SHP77 treated with DMSO at 0.1 percent for 48 hours (cell line): Measurements from ENCODE around the gene CCDC89.
A peak's percentile ranks its signal among the peaks of the same experiment; 100 is the strongest.
"Not testable (repeated sequence)": the region's sequence is repeated elsewhere in the genome, so short reads cannot be mapped to it uniquely, and the experiment has no call there.

ENCODE experiments used
- DNase-seq: peaks from one replicate; lab custom pipeline; 2025; lab: John Stamatoyannopoulos, UW

Gene CCDC89

DNA sequence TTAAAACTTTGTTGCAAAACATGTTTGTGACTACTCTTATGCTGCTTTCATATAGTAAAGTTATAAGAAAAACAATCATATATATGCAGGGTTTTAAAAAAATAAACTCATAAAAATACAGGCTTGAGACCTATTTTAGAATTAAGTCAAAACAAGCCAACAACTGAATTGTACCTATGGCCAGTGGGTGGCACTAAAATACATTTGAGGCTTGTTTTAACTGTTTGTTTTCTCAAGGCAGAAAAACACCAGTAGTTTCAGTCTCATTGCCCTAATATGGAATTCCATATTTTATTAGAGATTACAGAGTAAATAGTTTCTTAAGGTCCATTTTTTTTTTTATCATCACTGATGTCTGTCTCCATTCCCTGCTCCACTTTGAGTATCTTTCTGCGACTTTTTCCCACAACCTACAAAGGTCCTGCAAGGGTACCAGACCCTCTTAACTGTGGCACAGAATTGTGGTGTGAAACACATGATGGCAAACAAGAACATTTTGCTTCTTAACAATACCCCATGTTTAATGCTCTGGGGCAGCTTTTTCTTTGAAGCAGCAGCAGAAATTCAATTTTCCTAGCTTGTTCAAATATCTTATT is 8.5 kb upstream of the CCDC89 start:
- peak; percentile 17 for DNase-seq

DNA sequence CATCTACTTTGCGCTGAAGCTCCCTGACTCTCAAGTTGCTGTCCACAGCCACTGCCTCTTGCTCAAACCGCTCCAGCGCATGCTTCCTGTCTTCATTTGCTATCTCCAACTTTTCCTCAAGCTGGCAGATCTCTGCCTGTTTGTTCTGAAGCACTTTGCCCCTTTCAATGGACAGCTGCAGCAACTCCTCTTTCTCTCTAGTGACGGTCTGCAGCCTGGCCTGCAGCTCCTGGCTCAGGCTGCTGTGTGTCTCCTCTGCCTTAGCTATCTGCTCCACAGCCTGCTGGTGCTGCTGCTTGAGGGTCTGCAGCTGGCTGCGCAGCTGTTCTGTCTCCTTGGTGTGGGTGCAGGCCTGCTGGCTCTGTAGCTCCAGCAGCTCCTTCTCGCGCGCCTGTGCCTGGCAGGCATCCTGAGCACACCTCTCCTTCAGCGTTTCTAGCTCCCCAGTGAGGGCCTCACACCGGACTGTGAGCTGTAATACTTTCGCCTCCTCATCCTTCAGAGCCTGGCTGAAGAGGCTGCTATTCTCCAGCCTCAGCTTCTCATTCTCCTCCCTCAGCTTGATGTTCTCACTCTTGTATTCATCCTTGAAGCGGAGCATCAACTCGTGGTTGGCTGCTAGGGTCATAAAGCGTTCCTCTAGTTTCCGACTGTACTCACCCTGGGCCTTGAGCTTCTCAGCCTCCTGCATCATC is 723 bp downstream of the CCDC89 start:
- DNase-seq, result peak; percentile 46

DNA sequence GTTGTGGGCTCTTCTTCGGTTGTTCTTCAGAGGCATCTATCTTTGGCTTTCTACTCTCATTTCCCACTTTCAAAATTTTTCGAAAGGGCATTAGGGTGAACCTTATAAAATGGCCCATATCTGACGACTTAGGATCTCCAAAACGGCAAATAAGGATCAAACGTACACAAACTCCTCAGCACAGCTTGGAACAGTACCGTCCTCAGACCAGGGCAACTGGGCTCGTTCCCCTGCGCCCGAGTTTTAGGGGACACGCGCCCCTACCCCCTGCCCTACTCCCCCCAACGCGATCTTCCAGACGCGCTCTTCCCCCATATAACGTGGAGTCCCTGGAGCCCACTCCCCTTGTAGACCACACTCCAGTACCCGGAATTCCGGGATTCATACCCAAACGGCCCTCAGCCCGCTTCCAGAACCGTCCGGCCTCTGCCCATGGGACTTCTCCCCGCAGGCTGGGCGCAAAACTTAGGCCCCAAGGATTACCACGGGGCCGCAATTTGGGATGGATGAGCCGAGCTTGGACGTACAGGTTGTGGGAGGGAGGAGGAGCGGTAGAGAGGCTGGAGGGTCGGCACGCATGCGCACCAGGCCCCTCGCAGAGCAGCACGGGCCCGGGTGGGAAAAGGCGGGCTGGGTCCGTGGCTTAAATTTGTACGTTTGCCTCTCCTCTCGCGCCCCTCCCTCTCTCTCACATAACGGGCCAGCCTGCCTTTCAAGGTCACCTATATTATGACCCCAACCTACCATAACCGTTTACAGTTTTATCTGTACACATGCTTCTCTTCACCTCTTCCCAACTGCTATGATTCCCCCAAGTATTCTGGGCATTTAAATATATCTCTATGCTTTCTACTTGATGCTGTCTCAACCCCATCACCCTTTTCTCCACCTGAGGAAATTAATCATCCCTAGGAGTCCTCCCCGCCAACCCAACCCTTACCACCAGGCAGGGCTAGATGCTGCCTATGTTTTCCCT is 3.4 kb downstream of the CCDC89 start:
- peak; percentile 65 for DNase-seq

DNA sequence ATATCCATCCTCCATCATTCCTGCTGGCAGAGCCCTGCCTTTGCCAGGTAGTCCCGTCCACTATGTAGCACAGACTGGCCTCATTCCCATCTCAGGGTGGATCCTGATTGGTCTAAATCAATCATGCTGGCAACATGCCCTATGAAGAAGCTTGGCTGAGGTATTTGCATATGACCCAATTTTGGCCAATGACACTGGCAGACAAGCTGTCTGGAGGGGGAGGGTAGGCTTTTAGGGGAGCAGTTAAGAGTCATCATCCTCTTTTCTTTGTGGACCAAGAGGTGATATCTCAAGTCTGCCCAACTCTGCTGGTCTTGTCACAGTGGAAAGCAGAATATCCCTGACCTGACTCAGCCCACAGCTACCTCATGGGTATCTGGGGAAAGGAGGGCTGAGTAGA is 5.1 kb downstream of the CCDC89 start:
- no peak for DNase-seq

DNA sequence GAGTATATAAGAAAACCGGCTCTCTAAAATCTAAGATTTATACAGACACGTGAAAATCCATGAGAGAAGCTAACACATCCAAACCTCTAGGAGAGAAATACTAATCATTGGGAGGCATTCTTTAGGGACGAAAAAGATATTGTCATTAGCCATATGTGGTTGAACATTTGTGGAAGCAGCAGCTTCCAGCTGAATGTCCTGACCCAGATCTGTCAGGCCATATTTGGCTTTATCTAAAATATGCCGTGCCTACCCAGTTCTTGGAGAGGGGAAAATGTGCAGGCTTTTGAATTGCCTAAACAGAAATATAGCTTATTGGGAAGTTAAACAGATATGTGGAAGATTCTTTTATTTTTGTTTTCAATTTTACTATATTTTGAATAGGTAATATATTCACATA is 6.4 kb downstream of the CCDC89 start:
- DNase-seq, result no peak

DNA sequence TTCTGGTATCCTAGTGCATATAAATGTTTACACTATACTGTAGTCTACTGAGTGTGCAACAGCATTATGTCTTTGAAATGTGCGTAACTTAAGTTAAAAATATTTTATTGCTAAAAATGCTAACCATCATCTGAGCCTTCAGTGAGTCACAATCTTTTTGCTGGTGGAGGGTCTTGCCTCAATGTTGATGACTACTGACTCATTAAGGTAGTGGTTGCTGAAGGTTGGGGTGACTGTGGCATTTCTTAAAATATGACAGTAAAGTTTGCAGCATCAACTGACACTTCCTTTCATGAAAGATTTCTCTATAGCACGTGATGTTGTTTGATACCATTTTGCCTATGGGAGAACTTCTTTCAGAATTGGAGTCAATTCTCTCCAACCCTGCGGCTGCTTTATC is 12.6 kb downstream of the CCDC89 start:
- no peak for DNase-seq

DNA sequence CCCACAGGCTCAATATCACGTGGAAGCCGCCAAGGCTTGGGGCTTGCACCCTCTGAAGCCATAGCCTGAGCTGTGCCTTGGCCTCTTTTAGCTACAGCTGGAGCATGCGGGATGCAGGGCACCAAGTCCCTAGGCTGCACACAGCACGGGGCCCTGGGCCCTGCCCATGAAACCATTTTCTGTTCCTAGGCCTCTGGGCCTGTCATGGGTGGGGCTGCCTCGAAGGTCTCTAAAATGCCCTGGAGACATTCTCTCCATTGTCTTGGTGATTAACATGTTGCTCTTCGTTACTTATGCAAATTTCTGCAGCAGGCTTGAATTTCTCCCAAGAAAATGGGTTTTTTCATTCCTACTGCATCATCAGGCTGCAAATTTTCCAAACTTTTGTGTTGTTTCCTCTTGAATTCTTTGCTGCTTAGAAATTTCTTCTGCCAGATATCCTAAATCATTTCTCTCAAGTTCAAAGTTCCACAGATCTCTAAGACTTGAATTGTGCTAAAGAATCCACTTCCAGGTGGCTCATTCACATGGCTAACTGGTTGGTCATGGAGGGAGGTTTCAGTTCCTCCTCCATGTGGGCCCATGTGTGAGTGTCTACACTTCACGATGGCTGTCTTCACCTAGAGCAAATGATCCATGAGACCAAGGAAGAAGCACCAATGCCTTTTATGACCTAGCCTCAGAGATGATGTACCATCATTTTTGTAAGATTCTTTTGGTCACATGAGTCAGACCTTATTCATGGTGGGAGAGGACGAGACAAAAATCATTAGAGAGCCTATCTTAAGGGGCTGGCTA is 13.7 kb downstream of the CCDC89 start:
- no peak for DNase-seq

DNA sequence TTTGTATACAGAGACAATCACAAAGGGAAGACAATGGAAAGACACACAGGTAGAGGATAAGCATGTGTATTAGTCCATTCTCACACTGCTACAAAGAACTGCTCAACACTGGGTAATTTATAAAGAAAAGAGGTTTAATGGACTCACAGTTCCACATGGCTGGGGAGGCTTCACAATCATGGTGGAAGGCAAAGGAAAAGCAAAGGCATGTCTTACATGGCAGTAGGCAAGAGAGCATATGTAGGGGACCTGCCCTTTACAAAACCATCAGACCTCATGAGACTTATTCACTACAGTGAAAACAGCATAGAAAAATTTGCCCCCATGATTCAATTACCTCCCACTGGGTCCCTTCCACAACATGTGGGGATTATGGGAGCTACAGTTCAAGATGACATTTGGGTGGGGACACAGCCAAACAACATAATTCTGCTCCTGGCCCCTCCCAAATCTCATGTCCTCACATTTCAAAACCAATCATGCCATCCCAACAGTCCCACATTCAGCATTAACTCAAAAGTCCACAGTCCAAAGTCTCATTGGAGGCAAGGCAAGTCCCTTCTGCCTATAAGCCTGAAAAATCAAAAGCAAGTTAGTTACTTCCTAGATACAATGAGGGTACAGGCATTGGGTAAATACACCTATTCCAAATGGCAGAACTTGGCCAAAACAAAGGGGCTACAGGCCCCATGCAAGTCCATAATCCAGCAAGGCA is 14.9 kb downstream of the CCDC89 start:
- DNase-seq, result not testable (repeated sequence)

DNA sequence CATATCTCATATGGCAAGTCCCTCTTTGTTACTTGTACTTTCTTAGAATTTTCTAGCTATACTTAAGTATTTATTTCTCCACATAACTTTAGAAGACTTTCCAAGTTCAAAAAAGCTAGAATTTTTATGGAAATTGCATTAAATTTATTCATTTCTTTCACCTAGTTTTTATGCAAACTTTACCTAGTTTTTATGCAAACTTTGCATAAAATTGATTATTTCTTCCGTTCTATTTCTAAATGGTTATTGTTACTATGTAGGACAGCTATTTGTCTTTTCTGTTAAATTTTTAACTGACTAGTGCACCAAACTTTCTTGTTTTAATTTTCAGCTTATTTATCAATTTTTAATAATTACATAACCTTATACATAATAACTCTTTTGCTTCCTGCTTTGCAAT is 17.8 kb downstream of the CCDC89 start:
- no peak for DNase-seq

DNA sequence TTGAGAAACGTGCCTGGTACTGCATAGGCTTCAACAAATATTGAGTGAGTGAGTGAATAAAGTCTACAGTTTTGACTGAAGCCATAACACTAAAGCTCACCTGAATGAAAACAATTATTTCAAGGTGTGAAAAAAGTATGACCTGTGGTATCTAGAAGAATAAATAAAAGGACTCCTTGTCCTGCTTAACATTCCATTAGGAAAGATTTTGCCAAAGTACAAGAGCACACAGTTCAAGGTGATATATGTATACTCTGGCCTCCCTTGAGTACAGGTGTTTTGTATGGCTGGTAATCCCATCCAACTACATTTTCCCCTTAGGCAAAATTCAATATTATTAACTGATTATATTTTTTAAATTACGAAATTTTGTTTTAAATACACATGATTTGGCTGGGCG is 19.3 kb downstream of the CCDC89 start:
- no peak for DNase-seq

DNA sequence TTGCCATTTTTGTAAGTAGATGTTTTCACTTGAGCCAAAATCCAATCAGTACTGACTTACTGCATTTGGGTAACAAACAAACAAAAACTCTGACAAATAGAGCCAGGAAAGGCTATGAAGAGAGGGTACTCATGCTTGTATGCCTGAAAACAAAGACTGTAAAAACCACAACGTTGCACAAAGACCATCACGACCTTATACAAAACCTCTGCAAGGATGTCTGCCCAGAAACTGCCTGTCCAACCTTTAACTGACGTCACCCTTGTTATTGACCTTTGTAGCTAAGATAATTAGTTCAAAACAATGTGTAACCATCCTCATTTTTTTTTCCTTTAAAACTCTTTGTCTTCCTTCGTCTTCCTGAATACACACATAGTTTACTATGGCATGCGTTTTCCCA is 20.3 kb downstream of the CCDC89 start:
- no peak for DNase-seq

DNA sequence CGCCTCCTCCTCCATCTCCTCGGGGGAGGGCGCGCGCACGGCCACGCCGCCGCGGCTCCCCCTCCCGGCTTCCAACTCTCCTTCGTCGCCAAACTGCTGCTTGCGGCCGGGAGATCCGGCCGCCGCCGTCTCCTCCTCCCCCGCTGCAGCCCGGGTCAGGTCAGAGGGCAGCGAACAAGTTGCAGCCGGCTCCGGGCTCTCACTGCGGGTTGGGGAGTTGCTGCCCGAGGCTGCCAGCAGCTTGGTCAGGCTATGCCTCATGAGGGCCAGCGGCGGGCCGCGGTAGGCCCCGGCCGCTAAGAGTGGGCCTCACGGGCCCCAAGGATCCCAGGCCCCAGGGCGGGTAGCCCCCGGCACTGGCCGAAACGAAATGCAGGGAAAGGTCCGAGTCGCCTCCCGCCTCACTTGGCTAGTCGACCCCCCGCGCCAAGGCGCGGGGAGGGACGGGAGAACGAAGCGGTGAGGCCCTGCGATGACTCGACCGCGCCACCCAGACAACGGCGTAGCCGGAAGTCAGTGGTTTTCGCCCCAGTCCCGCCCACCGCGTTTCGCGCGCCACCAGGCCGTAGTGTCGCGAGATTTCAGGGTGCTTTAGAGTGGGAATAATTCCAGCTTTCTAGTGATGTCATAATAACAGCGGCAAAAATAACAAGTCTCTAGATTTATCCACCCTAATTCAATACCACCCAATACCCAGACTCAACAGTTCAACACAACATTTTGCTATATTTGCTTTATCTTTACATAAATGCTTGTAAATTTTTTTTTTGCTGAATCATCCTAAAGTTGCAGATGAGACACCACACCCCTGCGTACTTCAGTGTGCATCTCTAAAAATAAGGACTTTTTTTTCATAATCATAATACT is 21.1 kb downstream of the CCDC89 start, which contains the start of gene CREBZF:
Gene CREBZF (minus strand): TSS at position 515 of the 867 bp plus-strand sequence. CDS start 254 bp downstream, at position 261.
- peak; percentile 79 for DNase-seq

DNA sequence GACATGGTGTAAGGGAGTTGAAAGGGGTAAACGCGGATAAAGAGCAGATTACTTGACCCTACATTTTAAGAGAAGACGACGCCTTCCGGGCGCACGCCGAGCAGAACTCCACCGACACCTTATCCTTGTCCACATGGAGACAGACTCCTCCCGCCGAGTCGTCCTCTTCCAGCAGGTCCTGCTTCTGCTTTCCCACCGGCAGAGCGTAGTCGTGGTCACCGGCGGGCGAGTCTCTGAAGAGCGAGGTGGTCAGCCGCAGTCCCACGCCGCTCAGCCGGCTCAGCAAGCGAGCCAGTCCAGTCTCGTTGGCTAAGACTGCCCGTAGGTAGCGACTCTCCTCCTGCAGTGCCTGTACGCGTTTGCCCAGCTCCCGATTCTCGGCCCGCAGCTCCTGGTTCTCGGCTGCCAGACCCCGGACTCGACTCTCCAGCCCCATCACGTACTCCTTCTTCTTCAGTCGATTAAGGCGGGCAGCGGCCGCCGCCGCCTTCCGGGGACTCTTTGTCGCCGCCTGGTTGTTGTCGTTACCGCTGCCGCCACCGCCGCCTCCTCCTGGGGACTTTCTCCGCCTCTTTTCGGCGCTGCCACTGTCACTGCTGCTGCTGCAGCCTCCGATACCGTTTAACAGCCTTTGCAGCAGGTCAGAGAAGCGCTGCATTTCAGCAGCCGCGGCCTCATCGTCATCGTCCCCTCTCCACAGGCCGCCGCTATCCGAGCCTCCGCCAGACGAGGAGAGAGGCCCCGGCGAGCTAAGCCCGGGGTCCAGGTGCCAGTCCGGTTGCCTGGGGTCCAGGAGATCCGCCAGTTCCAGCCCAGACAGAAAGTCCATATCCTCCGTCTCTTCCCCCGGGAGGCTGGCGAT is 22.0 kb downstream of the CCDC89 start:
- DNase-seq, result no peak

DNA sequence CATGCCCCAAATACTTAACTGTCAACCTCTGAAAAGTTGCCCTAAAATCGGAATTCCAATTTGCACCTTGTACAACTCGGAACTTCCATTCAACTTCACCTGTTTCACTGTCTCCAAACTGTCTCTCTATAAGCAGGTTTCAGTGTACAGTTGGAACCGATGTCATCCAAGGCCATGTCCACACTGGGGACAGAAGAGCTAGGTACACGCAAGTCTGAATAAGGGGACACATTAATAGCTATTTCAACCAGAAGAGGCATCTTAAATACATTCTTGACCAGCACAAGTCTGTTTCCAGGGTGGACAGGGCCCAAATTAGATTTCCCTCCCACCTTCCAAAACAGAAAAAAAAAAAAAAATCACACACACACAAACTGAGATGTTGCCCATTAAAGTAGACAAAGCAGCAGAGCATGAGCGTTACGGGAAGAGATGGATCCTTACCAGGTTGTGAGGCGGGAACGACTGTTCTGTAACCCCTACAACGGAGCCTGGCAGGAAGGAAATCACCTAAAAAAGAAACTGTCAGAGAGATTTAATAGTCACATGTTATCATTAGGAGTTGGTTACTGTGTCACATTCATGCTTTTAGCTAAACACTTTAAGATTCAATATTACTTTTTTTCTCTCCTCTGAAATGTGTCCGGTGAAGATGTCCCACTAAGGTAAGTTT is 22.8 kb downstream of the CCDC89 start:
- no peak for DNase-seq

DNA sequence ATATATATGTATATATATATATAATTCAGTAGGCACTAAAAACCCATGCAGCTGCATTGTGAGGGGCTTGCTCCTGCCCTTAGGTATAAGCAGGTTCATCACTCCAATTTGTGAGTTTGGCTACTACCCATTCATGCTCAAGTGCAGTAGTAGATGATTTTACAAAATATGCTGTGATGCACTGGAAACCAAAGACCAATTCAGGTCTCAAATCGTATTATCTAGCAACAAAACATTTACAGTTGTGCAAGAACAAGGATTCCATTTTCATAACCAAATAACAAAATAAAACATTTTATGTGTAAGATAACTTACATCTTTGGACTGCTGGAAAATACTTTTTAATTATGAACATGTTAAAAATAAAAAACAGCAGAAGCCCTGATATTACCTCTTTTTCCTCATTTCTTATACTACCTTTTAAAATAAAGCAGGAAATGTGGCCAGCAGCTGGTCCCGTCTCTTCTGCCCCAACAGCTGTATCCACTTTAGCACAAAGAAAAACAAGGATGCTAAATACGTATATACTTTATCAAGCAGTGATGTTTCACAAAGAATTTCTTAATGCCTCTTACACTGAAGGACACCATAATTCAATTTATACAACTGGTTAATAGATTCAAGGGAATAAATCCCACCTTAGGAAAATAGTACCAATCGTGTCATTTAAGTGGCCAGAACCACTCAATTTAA is 23.9 kb downstream of the CCDC89 start:
- DNase-seq, result no peak

DNA sequence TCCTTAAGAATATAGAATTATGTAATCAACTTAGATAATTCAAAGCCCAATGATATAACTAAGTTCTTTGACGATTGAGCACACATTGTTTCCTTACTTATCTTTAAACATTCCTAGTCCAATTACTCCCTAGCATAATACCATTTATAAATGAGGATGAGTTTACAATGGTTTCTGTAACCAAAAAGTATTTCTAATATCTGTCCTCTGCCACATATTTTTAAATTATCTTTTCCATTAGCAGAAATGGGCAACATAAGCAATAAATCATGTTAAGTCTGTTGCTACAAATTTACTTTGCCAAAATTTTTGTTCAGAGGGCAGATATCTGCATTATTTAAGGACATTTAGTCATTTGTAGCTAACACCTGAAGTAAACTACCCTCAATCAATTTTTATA is 27.8 kb downstream of the CCDC89 start:
- no peak for DNase-seq

DNA sequence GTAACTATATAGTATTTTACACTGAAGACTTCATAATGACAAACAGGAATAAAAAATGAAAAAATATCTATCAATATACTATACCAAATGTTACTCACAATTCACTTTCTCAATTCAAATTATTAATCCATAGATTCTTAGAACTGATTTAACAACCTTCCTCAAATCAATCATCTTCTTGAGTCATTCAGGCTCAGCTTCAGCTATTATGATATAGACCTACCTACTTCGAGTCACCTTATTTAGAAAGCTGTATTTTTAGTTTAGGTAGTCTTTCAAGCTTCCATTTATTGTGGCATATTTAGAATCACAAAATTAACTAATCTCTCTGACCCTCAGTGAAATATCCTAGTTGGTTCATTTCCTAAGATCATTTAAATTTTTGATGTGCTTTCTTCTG is 29.2 kb downstream of the CCDC89 start:
- DNase-seq, result no peak

DNA sequence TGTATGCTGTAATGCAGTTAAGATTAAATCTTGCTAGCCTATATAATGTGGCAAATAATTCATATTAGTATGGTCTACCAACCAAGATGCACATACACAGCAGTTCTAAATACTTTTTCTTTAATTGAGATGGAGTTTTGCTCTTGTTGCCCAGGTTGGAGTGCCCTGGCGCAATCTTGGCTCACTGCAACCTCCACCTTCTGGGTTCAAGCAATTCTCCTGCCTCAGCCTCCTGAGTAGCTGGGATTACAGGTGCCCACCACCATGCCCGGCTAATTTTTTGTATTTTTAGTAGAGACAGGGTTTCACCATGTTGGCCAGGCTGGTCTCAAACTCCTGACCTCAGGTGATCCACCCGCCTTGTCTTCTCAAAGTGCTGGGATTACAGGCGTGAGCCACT is 31.7 kb downstream of the CCDC89 start:
- not testable (repeated sequence) for DNase-seq
